ENCODE data around the gene TPH2. TPM values are rescaled to one million over a fixed set of nuclear protein-coding genes. Genes with fewer than 3 reads are reported as not detected.

Gene TPH2
- total RNA-seq, 1 experiment from 2014 or later, result 0.66 TPM

GRCh38 chr12:71973687-71974086, 35.0 kb downstream of the TPH2 start:
- Histone ChIP-seq H4K5ac (ENCODE audit: insufficient read length, low read depth, low read length) (no peak overlapping the region), H3K9me3 (ENCODE audit: control insufficient read depth, low read depth, low read length) (no peaks in the 10 kb centered on the region), H4K20me1 (ENCODE audit: control insufficient read depth, insufficient read depth, insufficient read length) (no peaks in the 10 kb centered on the region), H3K4me2 (ENCODE audit: insufficient read depth, insufficient read length, low read length) (no peak overlapping the region), H3K79me2 (ENCODE audit: insufficient read depth, low read length) (no peaks in the 10 kb centered on the region), H3K4me1 (ENCODE audit: insufficient read depth, low read length) (no peaks in the 10 kb centered on the region; the same call in 1 of the 2 replicates), H3K4ac (ENCODE audit: low read depth, low read length) (no peak overlapping the region), H3K9ac (ENCODE audit: extremely low read depth, insufficient read length, low read length) (no peak overlapping the region), H3K56ac (ENCODE audit: insufficient read length, low read depth, low read length) (no peak overlapping the region), H3K18ac (ENCODE audit: insufficient read length, low read depth, low read length) (no peak overlapping the region), H3K14ac (ENCODE audit: insufficient read depth, low read length) (no peak overlapping the region), H2AFZ (ENCODE audit: low read length) (no peak overlapping the region), H2BK20ac (ENCODE audit: low read depth, low read length, poor library complexity, severe bottlenecking) (no peak overlapping the region), H3K23me2 (ENCODE audit: insufficient read length, low read depth, low read length, poor library complexity, severe bottlenecking) (no peaks in the 10 kb centered on the region), H3K23ac (ENCODE audit: insufficient read length, low read depth, low read length) (no peak overlapping the region), H3K27me3 (ENCODE audit: insufficient read depth, low read length) (no peaks in the 10 kb centered on the region), H3K79me1 (ENCODE audit: insufficient read depth, low read depth, low read length, poor library complexity, severe bottlenecking) (no peaks in the 10 kb centered on the region), H2BK15ac (ENCODE audit: low read depth, low read length) (no peak overlapping the region), H2BK12ac (ENCODE audit: insufficient read length, low read depth, low read length) (no peak overlapping the region), H3T11ph (ENCODE audit: low read length) (no peak overlapping the region), H4K8ac (replicated peaks; ENCODE audit: insufficient read length, low read depth, low read length) (no peak overlapping the region), H2AK5ac (ENCODE audit: insufficient read length, low read length) (no peak overlapping the region), H2BK120ac (ENCODE audit: low read depth, low read length, poor library complexity, severe bottlenecking) (no peak overlapping the region), H3K27ac (ENCODE audit: insufficient read length, low read depth, low read length) (no peak overlapping the region), H2BK5ac (ENCODE audit: insufficient read length, low read length) (no peak overlapping the region), H4K91ac (ENCODE audit: insufficient read length, low read depth, low read length) (no peak overlapping the region)
- H3K4me1 Mint-ChIP-seq, result peaks cover 10 to 11% of the 10 kb centered on the region in 2 experiments
- H3K27ac Mint-ChIP-seq, result 0 out of 7 replicates have a peak overlapping the region, but pooled peaks of 1 of the 3 experiments have one; percentile 26
- H3K4me3 Mint-ChIP-seq, result no peak overlapping the region
- DNase-seq, result no peak
- no peak for TF ChIP-seq CTCF (conservative IDR thresholded peaks at IDR 0.05)
- no peaks in the 10 kb centered on the region; a peak in 1 of 5 replicates for H3K9me3 Mint-ChIP-seq
- H3K27me3 Mint-ChIP-seq (ENCODE audit: low read depth), result no peaks in the 10 kb centered on the region
- no CpG with 5 or more reads among the region's 4 CpGs for WGBS (ENCODE audit: extremely low coverage, insufficient read length, low lambda C conversion rate)
- H3K36me3 Mint-ChIP-seq (ENCODE audit: insufficient read depth in 1 of 3, low read depth in 3 of 3), result no peaks in the 10 kb centered on the region

All from H9 (cell line).